K562 (cell line): ENCODE measurements around the gene UCKL1. TPM values are rescaled to one million over a fixed set of nuclear protein-coding genes. Genes with fewer than 3 reads are reported as not detected.

ENCODE experiments used
- ATAC-seq: fragments of 200-7000 bp; cut with Tn5 transposase; 3 replicates; pipeline ENCODE4 v1.9.1; 2020; ENCODE audit warnings: moderate library complexity
- BruUV-seq: library from RNA; stranded (reverse); fragments of 400-500 nt; replicated peaks from 2 replicates; lab custom pipeline; 2021; lab: Mats Ljungman, UMichigan
- CTCF ChIA-PET: fragments of 300-600 bp; formaldehyde crosslinking; extraction: SDS; loops from one replicate; lab custom pipeline; 2021; ENCODE audit warnings: low intra/inter-chr PET ratio; lab: Yijun Ruan, JAX
- POLR2A ChIA-PET: fragments of 300-600, 350-650 bp; sonication (Branson Sonifier 250); formaldehyde crosslinking; extraction: SDS; loops from one replicate; lab custom pipeline; 2021; ENCODE audit warnings: antibody characterized with exemption, inconsistent platforms; lab: Yijun Ruan, JAX
- DNase-seq, 4 experiments: peaks; one replicate each; pipeline versions ENCODE4 v3.0.0 to v3.0.0-alpha.2; 2011 to 2018; ENCODE audit warnings: low spot score in 3 of 4, mixed read lengths in 3 of 4; ENCODE audit errors: extremely low read depth in 1 of 4
- FAIRE-seq: peaks from 2 replicates; lab custom pipeline; 2011; peaks lifted over from hg19 to GRCh38; lab: Jason Lieb, UNC
- H2AFZ ChIP-seq: 2 replicates; pipeline ENCODE4 v1.6.0; 2011; ENCODE audit warnings: low read depth, low read length, control low read depth, inconsistent platforms
- H3K27ac ChIP-seq: fragments of 200-600 bp; 3 replicates; pipeline ENCODE4 v1.8.0; 2011; ENCODE audit warnings: low read depth, mild to moderate bottlenecking, control low read depth, inconsistent platforms, low read length, moderate library complexity, mixed read lengths; ENCODE audit errors: extremely low read depth
- H3K27me3 ChIP-seq, 2 experiments: fragments of 300-600 bp in 1 of 2; 2 replicates in 1 of 2; 3 replicates in 1 of 2; pipeline versions ENCODE4 v1.6.0 to v1.8.0; 2011; ENCODE audit warnings: inconsistent platforms in 2 of 2, low read length in 2 of 2, mild to moderate bottlenecking in 1 of 2, mixed read lengths in 1 of 2, moderate library complexity in 1 of 2; ENCODE audit not compliant: control insufficient read depth in 2 of 2, insufficient read depth in 2 of 2
- H3K36me3 ChIP-seq: fragments of 300-600 bp; 3 replicates; pipeline ENCODE4 v1.8.0; 2011; ENCODE audit warnings: mild to moderate bottlenecking, low read length, inconsistent platforms; ENCODE audit not compliant: control insufficient read depth, insufficient read depth
- H3K4me1 ChIP-seq, 2 experiments: fragments of 200-600 bp in 1 of 2; replicated peaks in 1 of 2; 2 replicates in 1 of 2; 3 replicates in 1 of 2; pipeline versions ENCODE4 v1.5.1 to v1.8.0; 2011; ENCODE audit warnings: inconsistent platforms in 2 of 2, low read length in 2 of 2, mild to moderate bottlenecking in 1 of 2, mixed read lengths in 1 of 2, moderate library complexity in 1 of 2; ENCODE audit not compliant: control insufficient read depth in 2 of 2, insufficient read depth in 2 of 2
- H3K4me2 ChIP-seq: 2 replicates; pipeline ENCODE4 v1.6.1; 2011; ENCODE audit warnings: low read length, control low read depth, inconsistent platforms, mixed read lengths; ENCODE audit not compliant: insufficient read depth
- H3K4me3 ChIP-seq: fragments of 200-600 bp; sonication (generic), shearing (Covaris generic); 2 replicates; pipeline ENCODE4 v1.5.1; 2016; ENCODE audit warnings: control low read depth, inconsistent platforms
- H3K79me2 ChIP-seq: fragments of 200-600 bp; 3 replicates; pipeline ENCODE4 v1.8.0; 2011; ENCODE audit warnings: low read length, inconsistent platforms; ENCODE audit not compliant: control insufficient read depth, insufficient read depth
- H3K9ac ChIP-seq, 2 experiments: 2 replicates each; pipeline versions ENCODE4 v1.6.0 to v1.6.1; 2011; ENCODE audit warnings: low read depth in 2 of 2, low read length in 2 of 2, control low read depth in 1 of 2, inconsistent platforms in 1 of 2, mild to moderate bottlenecking in 1 of 2, mixed read lengths in 1 of 2; ENCODE audit not compliant: insufficient read depth in 1 of 2
- H3K9me1 ChIP-seq: one replicate; pipeline ENCODE4 v1.6.0; 2011; ENCODE audit warnings: inconsistent platforms, mild to moderate bottlenecking, low read length, moderate library complexity; ENCODE audit not compliant: control insufficient read depth, insufficient read depth
- H3K9me3 ChIP-seq: replicated peaks from 2 replicates; pipeline ENCODE4 v1.5.1; 2011; ENCODE audit warnings: low read depth, low read length, inconsistent platforms; ENCODE audit not compliant: control insufficient read depth, insufficient read depth
- H4K20me1 ChIP-seq: replicated peaks from 2 replicates; pipeline ENCODE4 v1.6.1; 2011; ENCODE audit warnings: low read length, inconsistent platforms, mixed read lengths; ENCODE audit not compliant: control insufficient read depth, insufficient read depth
- CBFB ChIP-seq: sonication (generic); formaldehyde crosslinking; IDR thresholded peaks from 2 replicates; pipeline ENCODE4 v1.4.0; 2020; ENCODE audit warnings: mild to moderate bottlenecking, missing genetic modification reagents
- GATAD2A ChIP-seq: fragments of 450-650 bp; IDR thresholded peaks from 2 replicates; pipeline ENCODE4 v1.6.1; 2017
- POLR2G ChIP-seq: fragments of 200-400 bp; formaldehyde crosslinking; IDR thresholded peaks from 2 replicates; pipeline ENCODE4 v1.6.1; 2017; ENCODE audit warnings: low read depth, mild to moderate bottlenecking, antibody characterized with exemption, low read length, moderate library complexity
- RB1 ChIP-seq: fragments of 450-650 bp; IDR thresholded peaks from 2 replicates; pipeline ENCODE4 v1.6.1; 2017; ENCODE audit warnings: low read depth, mild to moderate bottlenecking
- ZNF311 ChIP-seq: fragments of 250-450 bp; sonication (Bioruptor Pico); IDR thresholded peaks from 2 replicates; pipeline ENCODE4 v1.4.0; 2020; ENCODE audit warnings: mild to moderate bottlenecking, moderate library complexity
- WGBS: fragments of 100-300 bp; shearing (Covaris generic); methylation state at CpG from one replicate; pipeline ENCODE4 v1.1.6; 2016; ENCODE audit warnings: low coverage, mixed read lengths; ENCODE audit not compliant: insufficient coverage; ENCODE audit errors: missing lambda C conversion rate; 5-methylcytosine and 5-hydroxymethylcytosine counted together
- in situ Hi-C: fragments of 300-500 bp; cut with MboI; formaldehyde crosslinking; loops from 4 replicates; pipeline ENCODE4 v1.15.0; 2018; ENCODE audit warnings: inconsistent platforms, mixed read lengths
- intact Hi-C: fragments of 100-400 bp; cut with micrococcal nuclease; formaldehyde crosslinking; loops from 2 replicates; pipeline ENCODE4 v1.14.2; 2022
- polyA plus RNA-seq, 8 experiments: library from polyadenylated mRNA; depleted of rRNA in 4 of 8; stranded (reverse) in 5 of 8; unstranded in 3 of 8; fragments of >200 nt; fragmentation: Nextera tagmentation in 2 of 8; fragmentation: Illumina TruSeq in 1 of 8; extraction: Ambion mirVana in 2 of 8; extraction: Trizol in 1 of 8; gene quantifications; 2 replicates each; pipeline versions ENCODE4 v1.2.1 to v1.2.3, GENCODE V29; 2011 to 2014; ENCODE audit warnings: inconsistent platforms in 1 of 8, missing spikeins in 1 of 8
- total RNA-seq, 7 experiments: library from RNA; depleted of rRNA in 6 of 7; stranded (reverse); fragments of >200 nt in 6 of 7; fragmentation: Illumina TruSeq in 2 of 7; extraction: Trizol in 2 of 7; gene quantifications; 2 replicates each; pipeline versions ENCODE4 v1.2.1 to v1.2.3, GENCODE V29; 2011 to 2021; ENCODE audit warnings: low replicate concordance in 1 of 7
- TF ChIP-seq, protein P1 (sequence below), 3 experiments: IDR thresholded peaks in 2 of 3; conservative IDR thresholded peaks in 1 of 3; 2 replicates each; pipeline ENCODE4 v1.5.1; 2011 to 2012; ENCODE audit warnings: low read length in 3 of 3, mild to moderate bottlenecking in 3 of 3, control low read depth in 2 of 3, improper control_type of control experiment in 1 of 3, inconsistent platforms in 1 of 3, low read depth in 1 of 3, mixed read lengths in 1 of 3, moderate library complexity in 1 of 3; ENCODE audit not compliant: insufficient read depth in 2 of 3

The UCKL1 gene
- total and polyA plus RNA-seq, 9 of the 15 experiments (the other 6 are each of a cell fraction or from before 2014, with no cell fraction given): 3.1 to 52.8 (median 24.2) TPM

DNA sequence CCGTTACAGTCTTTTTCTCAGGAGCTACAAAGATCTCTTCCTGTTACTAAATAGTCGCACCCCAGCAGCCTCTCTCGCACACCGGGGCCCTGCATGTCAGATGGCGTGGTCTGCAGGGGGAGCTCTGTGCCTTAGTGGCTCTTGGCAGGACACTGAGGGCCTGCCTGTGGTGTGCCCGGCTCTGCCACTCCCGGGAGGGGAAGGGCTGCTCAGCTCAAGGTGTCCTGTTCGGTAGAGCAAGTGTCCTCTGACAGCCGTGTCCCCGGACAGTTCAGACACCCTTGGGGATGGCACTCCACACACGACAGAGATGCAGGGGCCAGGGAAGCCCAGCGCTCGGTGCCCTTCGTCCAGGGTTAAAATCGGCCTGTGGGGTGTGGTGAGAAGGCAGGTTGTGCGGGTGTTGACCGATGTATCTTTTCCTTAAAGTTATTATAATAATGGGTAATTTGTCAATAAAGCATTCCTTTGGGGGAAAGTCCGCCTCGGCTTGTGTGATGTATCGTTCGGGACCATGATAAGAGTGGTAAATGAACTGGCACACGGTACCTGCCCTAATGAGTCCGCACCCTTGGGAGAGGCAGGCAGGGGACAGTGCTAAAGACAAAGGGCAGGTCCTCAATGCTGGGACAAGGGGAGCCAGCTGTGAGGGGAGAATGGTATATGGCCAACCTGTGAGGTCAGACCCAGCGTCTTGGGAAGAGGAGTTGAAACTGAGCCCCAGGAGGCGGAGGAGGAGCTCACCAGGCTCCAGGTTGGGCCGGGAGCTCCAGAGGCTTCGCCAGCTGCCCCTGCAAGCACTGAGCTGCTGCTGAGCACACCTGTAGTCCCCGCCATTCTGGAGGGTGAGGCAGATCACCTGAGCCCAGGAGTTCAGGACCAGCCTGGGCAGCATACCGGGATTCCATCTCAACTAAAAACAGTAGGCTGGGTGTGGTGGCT lies 64.9 kb downstream of the UCKL1 start:
- in situ Hi-C loops (no loop called here), intact Hi-C loops (no loop called here)
- H3K9ac ChIP-seq: peak overlapping the region in 1 of 2 experiments; percentile 4; a peak in 1 of 4 replicates
- CTCF ChIA-PET: no interaction called here
- WGBS: 91% methylated on average over 27 of the region's 29 CpGs
- H3K79me2 ChIP-seq: peaks cover 10% of the 10 kb centered on the region
- TF ChIP-seq, protein P1, sequence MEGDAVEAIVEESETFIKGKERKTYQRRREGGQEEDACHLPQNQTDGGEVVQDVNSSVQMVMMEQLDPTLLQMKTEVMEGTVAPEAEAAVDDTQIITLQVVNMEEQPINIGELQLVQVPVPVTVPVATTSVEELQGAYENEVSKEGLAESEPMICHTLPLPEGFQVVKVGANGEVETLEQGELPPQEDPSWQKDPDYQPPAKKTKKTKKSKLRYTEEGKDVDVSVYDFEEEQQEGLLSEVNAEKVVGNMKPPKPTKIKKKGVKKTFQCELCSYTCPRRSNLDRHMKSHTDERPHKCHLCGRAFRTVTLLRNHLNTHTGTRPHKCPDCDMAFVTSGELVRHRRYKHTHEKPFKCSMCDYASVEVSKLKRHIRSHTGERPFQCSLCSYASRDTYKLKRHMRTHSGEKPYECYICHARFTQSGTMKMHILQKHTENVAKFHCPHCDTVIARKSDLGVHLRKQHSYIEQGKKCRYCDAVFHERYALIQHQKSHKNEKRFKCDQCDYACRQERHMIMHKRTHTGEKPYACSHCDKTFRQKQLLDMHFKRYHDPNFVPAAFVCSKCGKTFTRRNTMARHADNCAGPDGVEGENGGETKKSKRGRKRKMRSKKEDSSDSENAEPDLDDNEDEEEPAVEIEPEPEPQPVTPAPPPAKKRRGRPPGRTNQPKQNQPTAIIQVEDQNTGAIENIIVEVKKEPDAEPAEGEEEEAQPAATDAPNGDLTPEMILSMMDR (IDR thresholded peaks at IDR 0.05 in 2 of 3, conservative IDR thresholded peaks at IDR 0.05 in 1 of 3; ENCODE audit: insufficient read depth in 2 of 3, low read depth in 1 of 3, low read length in 3 of 3): peak in 1 of 3 experiments; percentile 6; a peak in 1 of 6 replicates
- TF ChIP-seq GATAD2A (no peak), CBFB (CRISPR knock-in tag) (no peak), POLR2G (peak; percentile 35; the same call in 1 of the 2 replicates), ZNF311 (CRISPR knock-in tag) (no peak), RB1 (no peak)
- TF ChIP-seq, all 486 proteins: peak for 2
- no peak for DNase-seq
- Histone ChIP-seq H3K4me2 (no peak overlapping the region), H3K4me3 (no peak overlapping the region), H2AFZ (no peak overlapping the region), H3K27me3 (no peaks in the 10 kb centered on the region), H3K9me3 (no peaks in the 10 kb centered on the region), H3K27ac (no peak overlapping the region), H3K9me1 (no peaks in the 10 kb centered on the region), H4K20me1 (peaks cover 6% of the 10 kb centered on the region), H3K36me3 (peaks cover 45% of the 10 kb centered on the region; the same call in 2 of the 3 replicates), H3K4me1 (peaks cover 9 to 18% of the 10 kb centered on the region in 2 experiments)
- BruUV-seq: no TSS peak
- no peak for ATAC-seq
- POLR2A ChIA-PET: interaction anchor here (0.6 to 2.7 kb wide), 3 partner anchors 10 to 26 kb away, joined by 3 to 12 read pairs (median 4); partner anchors contain the start of gene TPD52L2
- no peak for FAIRE-seq
